SK-N-SH (cell line): ENCODE measurements around the gene TBC1D1. TPM values are rescaled to one million over a fixed set of nuclear protein-coding genes. Genes with fewer than 3 reads are reported as not detected.

Experiments used
- CTCF ChIA-PET: fragments of 300-600, 350-600 bp; formaldehyde crosslinking; extraction: SDS; loops from one replicate; lab custom pipeline; 2021; lab: Yijun Ruan, JAX
- POLR2A ChIA-PET: fragments of 350-600 bp; sonication (Branson Sonifier 250); formaldehyde crosslinking; extraction: SDS; loops from one replicate; lab custom pipeline; 2020; ENCODE audit warnings: antibody characterized with exemption, inconsistent platforms; lab: Yijun Ruan, JAX
- DNase-seq: peaks from one replicate; pipeline ENCODE4 v3.0.0; 2012
- H2AFZ ChIP-seq: fragments of 200-600 bp; sonication (generic); 2 replicates; pipeline ENCODE4 v1.8.1; 2016; ENCODE audit warnings: antibody characterized with exemption, mild to moderate bottlenecking, low read depth
- H3F3A ChIP-seq: fragments of 200-600 bp; sonication (generic); replicated peaks from 2 replicates; pipeline ENCODE3; 2016; ENCODE audit warnings: antibody characterized with exemption, mild to moderate bottlenecking; ENCODE audit not compliant: insufficient read depth
- H3K27ac ChIP-seq, 2 experiments: fragments of 200-500 bp in 1 of 2; fragments of 200-600 bp in 1 of 2; sonication (Bioruptor generic) in 1 of 2; sonication (generic), shearing (Covaris generic) in 1 of 2; 2 replicates each; pipeline versions ENCODE4 v1.5.1 to v1.6.1; 2014 to 2016; ENCODE audit warnings: low read depth in 2 of 2, inconsistent platforms in 1 of 2, low read length in 1 of 2, mild to moderate bottlenecking in 1 of 2, mixed read lengths in 1 of 2
- H3K27me3 ChIP-seq: fragments of 200-600 bp; sonication (generic), shearing (Covaris generic); 2 replicates; pipeline ENCODE4 v1.6.1; 2016; ENCODE audit warnings: mixed run types; ENCODE audit not compliant: insufficient read depth
- H3K36me3 ChIP-seq, 2 experiments: fragments of 200-500 bp in 1 of 2; fragments of 200-600 bp in 1 of 2; sonication (Bioruptor generic) in 1 of 2; sonication (generic) in 1 of 2; replicated peaks in 1 of 2; 2 replicates each; pipeline versions ENCODE3 to v1.5.1; 2014 to 2016; ENCODE audit warnings: low read length in 1 of 2, mild to moderate bottlenecking in 1 of 2; ENCODE audit not compliant: insufficient read depth in 2 of 2, control insufficient read depth in 1 of 2
- H3K4me1 ChIP-seq, 2 experiments: fragments of 200-500 bp in 1 of 2; fragments of 200-600 bp in 1 of 2; sonication (Bioruptor generic) in 1 of 2; sonication (generic), shearing (Covaris generic) in 1 of 2; 2 replicates each; pipeline versions ENCODE4 v1.5.1 to v1.6.1; 2014 to 2016; ENCODE audit warnings: low read depth in 1 of 2, low read length in 1 of 2, mixed run types in 1 of 2; ENCODE audit not compliant: insufficient read depth in 2 of 2, control insufficient read depth in 1 of 2
- H3K4me2 ChIP-seq: fragments of 200-600 bp; sonication (generic), shearing (Covaris generic); 2 replicates; pipeline ENCODE4 v1.6.1; 2017; ENCODE audit warnings: mixed run types
- H3K4me3 ChIP-seq, 2 experiments: fragments of 200-500 bp in 1 of 2; fragments of 200-600 bp in 1 of 2; sonication (Bioruptor generic) in 1 of 2; sonication (generic), shearing (Covaris generic) in 1 of 2; 2 replicates each; pipeline versions ENCODE4 v1.5.1 to v1.8.1; 2014 to 2016; ENCODE audit warnings: low read depth in 2 of 2, inconsistent platforms in 1 of 2, low read length in 1 of 2, mild to moderate bottlenecking in 1 of 2, mixed read lengths in 1 of 2, moderate library complexity in 1 of 2
- H3K79me2 ChIP-seq: fragments of 200-600 bp; sonication (generic); 2 replicates; pipeline ENCODE4 v1.8.1; 2017; ENCODE audit warnings: mild to moderate bottlenecking; ENCODE audit not compliant: insufficient read depth
- H3K9ac ChIP-seq: fragments of 200-600 bp; sonication (generic); 2 replicates; pipeline ENCODE4 v1.6.1; 2017; ENCODE audit warnings: mixed run types
- H3K9me2 ChIP-seq: fragments of 200-600 bp; sonication (generic); 2 replicates; pipeline ENCODE4 v1.6.1; 2017; ENCODE audit warnings: mixed run types
- H3K9me3 ChIP-seq: fragments of 200-600 bp; sonication (generic); 2 replicates; pipeline ENCODE4 v1.6.1; 2017; ENCODE audit warnings: mixed run types, mild to moderate bottlenecking, moderate library complexity
- H4K20me1 ChIP-seq: fragments of 200-600 bp; sonication (generic); 2 replicates; pipeline ENCODE4 v1.6.1; 2017; ENCODE audit warnings: mild to moderate bottlenecking, mixed run types; ENCODE audit not compliant: insufficient read depth
- CHD2 ChIP-seq: fragments of 150-350 bp; IDR thresholded peaks from 2 replicates; pipeline ENCODE4 v1.6.1; 2018; ENCODE audit warnings: low read length; ENCODE audit not compliant: partially characterized antibody
- CTCF ChIP-seq: fragments of 200-600 bp; sonication (generic); IDR thresholded peaks from 2 replicates; pipeline ENCODE4 v1.6.1; 2017; ENCODE audit warnings: antibody characterized with exemption, mild to moderate bottlenecking, moderate library complexity
- EZH2phosphoT487 ChIP-seq: fragments of 200-600 bp; sonication (generic); IDR thresholded peaks from 2 replicates; pipeline ENCODE4 v1.6.1; 2017; ENCODE audit warnings: low read depth, mixed run types, mild to moderate bottlenecking, antibody characterized with exemption, moderate library complexity, borderline replicate concordance
- FOSL2 ChIP-seq: IDR thresholded peaks from 2 replicates; pipeline ENCODE4 v1.4.0; 2012; ENCODE audit warnings: low read depth, mild to moderate bottlenecking, moderate library complexity, borderline replicate concordance
- FOXJ3 ChIP-seq: sonication (generic); formaldehyde crosslinking; IDR thresholded peaks from 2 replicates; pipeline ENCODE4 v1.5.1; 2020; ENCODE audit warnings: mild to moderate bottlenecking, missing genetic modification reagents
- FOXM1 ChIP-seq: IDR thresholded peaks from 2 replicates; pipeline ENCODE4 v1.4.0; 2012; ENCODE audit warnings: low read depth, mild to moderate bottlenecking
- IRF3 ChIP-seq: fragments of 150-350 bp; IDR thresholded peaks from 2 replicates; pipeline ENCODE4 v1.6.1; 2016; ENCODE audit warnings: mild to moderate bottlenecking, low read depth, low read length
- NFIC ChIP-seq: IDR thresholded peaks from 2 replicates; pipeline ENCODE4 v1.4.0; 2012; ENCODE audit warnings: borderline replicate concordance
- POLR2AphosphoS5 ChIP-seq: IDR thresholded peaks from 2 replicates; pipeline ENCODE4 v1.6.1; 2012; ENCODE audit warnings: low read depth, low read length
- RAD21 ChIP-seq: IDR thresholded peaks from 2 replicates; pipeline ENCODE4 v1.6.1; 2012; ENCODE audit warnings: mild to moderate bottlenecking, low read length
- RFX5 ChIP-seq: IDR thresholded peaks from 2 replicates; pipeline ENCODE4 v1.6.1; 2012; ENCODE audit warnings: mild to moderate bottlenecking, improper control_type of control experiment, low read length
- SIN3A ChIP-seq: IDR thresholded peaks from 2 replicates; pipeline ENCODE4 v1.6.1; 2012; ENCODE audit warnings: low read depth, mild to moderate bottlenecking, low read length, moderate library complexity, borderline replicate concordance
- TAF1 ChIP-seq: IDR thresholded peaks from 2 replicates; pipeline ENCODE4 v1.6.1; 2012; ENCODE audit warnings: low read depth, mild to moderate bottlenecking, low read length, moderate library complexity, borderline replicate concordance
- TCF12 ChIP-seq: IDR thresholded peaks from 2 replicates; pipeline ENCODE4 v1.4.0; 2012
- TEAD4 ChIP-seq: IDR thresholded peaks from 2 replicates; pipeline ENCODE4 v1.4.0; 2012; ENCODE audit warnings: mild to moderate bottlenecking, borderline replicate concordance; ENCODE audit not compliant: insufficient read depth
- USF1 ChIP-seq: IDR thresholded peaks from 2 replicates; pipeline ENCODE4 v1.4.0; 2012; ENCODE audit warnings: low read depth, borderline replicate concordance
- USF2 ChIP-seq: fragments of 150-350 bp; IDR thresholded peaks from 2 replicates; pipeline ENCODE4 v1.6.1; 2017; ENCODE audit warnings: antibody characterized with exemption, low read length, low read depth, borderline replicate concordance
- ZBTB33 ChIP-seq: IDR thresholded peaks from 2 replicates; pipeline ENCODE4 v1.4.0; 2012; ENCODE audit warnings: low read depth, borderline replicate concordance
- WGBS: methylation state at CpG from one replicate; pipeline ENCODE4 v1.1.6; 2017; ENCODE audit warnings: low lambda C conversion rate; 5-methylcytosine and 5-hydroxymethylcytosine counted together
- polyA plus RNA-seq, 3 experiments: library from polyadenylated mRNA; depleted of rRNA; stranded (reverse); fragments of >200 nt; gene quantifications; 2 replicates each; pipeline ENCODE4 v1.2.3, GENCODE V29; 2012
- TF ChIP-seq, protein P1 (sequence below): IDR thresholded peaks from 2 replicates; pipeline ENCODE4 v1.4.0; 2012; ENCODE audit warnings: low read depth

Gene TBC1D1
- polyA plus RNA-seq, 1 of the 3 experiments (the other 2 are of a cell fraction): 29.8 TPM

DNA sequence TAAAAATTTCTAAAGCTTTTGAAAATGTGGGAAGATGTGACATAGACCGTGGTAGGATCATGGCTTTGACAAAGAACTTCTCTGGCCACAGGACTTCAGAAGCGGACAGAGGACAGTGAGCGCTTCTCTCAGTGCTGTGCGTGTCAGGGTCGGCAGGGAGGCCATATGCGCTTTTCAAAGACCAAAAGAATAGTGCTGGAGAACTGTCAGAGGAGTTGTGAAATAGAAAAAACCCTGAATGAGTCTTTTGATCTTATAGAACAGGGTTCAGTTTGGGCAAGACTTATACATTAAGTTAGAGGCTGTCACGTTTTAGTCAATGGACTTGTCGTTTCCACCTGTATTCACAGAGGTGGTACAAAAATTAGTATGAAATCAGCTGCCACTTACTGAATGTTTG is 146.7 kb downstream of the TBC1D1 start:
- Histone ChIP-seq H2AFZ (no peak overlapping the region), H3K36me3 (peaks cover 6 to 8% of the 10 kb centered on the region in 2 experiments), H3K27me3 (no peaks in the 10 kb centered on the region), H3K79me2 (no peaks in the 10 kb centered on the region), H3K4me3 (no peak overlapping the region), H3K9ac (no peak overlapping the region), H3K4me1 (no peaks in the 10 kb centered on the region), H3K27ac (no peak overlapping the region), H4K20me1 (no peaks in the 10 kb centered on the region), H3F3A (no peaks in the 10 kb centered on the region), H3K9me2 (no peaks in the 10 kb centered on the region), H3K4me2 (no peak overlapping the region), H3K9me3 (no peaks in the 10 kb centered on the region)
- TF ChIP-seq NFIC: no peak
- no peak for TF ChIP-seq USF2
- no peak for TF ChIP-seq CTCF
- no peak for TF ChIP-seq RFX5
- no peak for TF ChIP-seq POLR2AphosphoS5
- no peak for TF ChIP-seq TEAD4
- TF ChIP-seq FOSL2: no peak
- no peak for TF ChIP-seq ZBTB33
- no peak for TF ChIP-seq CHD2
- TF ChIP-seq SIN3A: no peak
- TF ChIP-seq TCF12: no peak
- TF ChIP-seq, protein P1, sequence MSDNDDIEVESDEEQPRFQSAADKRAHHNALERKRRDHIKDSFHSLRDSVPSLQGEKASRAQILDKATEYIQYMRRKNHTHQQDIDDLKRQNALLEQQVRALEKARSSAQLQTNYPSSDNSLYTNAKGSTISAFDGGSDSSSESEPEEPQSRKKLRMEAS: no peak
- TF ChIP-seq FOXM1: no peak
- TF ChIP-seq USF1: no peak
- no peak for TF ChIP-seq RAD21
- no peak for TF ChIP-seq TAF1
- TF ChIP-seq EZH2phosphoT487: no peak
- no peak for TF ChIP-seq FOXJ3
- TF ChIP-seq IRF3: no peak
- 96% methylated on average over 8 of the region's 8 CpGs for WGBS
- ChIA-PET CTCF (interaction anchor here (1.1 to 3.7 kb wide), 4 partner anchors 13 to 435 kb away, joined by 3 to 29 read pairs (median 4); no protein-coding TSS in a partner anchor), POLR2A (no interaction called here)
- DNase-seq: no peak
